NCI-H526 (cell line): ENCODE results near the gene SEMA6A.

Experiments
- DNase-seq, 2 experiments: peaks; one replicate each; lab custom pipeline; 2025; lab: John Stamatoyannopoulos, UW

Gene SEMA6A

GRCh38 chr5:116574367-116575325 lies at the start of gene SEMA6A:
TSS of gene SEMA6A (minus strand) at chr5:116574823. CDS start at chr5:116504944, 69,879 bp downstream.
- peak; percentile 48 to 83 for DNase-seq

- DNase-seq, result no peak
These were observed 47.9 kb upstream of the SEMA6A start for GRCh38 chr5:116622375-116623050.

DNA sequence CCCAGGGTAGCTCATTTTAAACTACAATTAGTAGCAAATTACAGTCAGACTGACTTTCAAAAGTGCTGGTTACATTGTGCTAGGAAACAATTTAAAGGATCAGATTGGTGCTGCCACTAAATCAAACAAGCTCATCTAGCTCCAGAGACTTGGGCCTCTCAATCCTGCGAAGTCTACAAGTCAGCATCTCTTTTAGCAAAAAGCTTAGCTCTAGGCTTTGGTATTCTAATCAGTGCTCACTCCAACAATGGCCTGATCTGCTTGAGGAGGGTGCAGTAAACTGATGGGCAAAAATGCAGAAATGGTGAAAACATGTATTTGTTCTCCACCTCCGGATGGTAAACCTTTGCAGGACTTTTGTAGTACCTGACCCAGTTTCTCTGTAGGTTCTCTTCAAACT lies 47.0 kb upstream of the SEMA6A start:
- DNase-seq, result no peak

GRCh38 chr5:116616876-116617275 lies 42.3 kb upstream of the SEMA6A start:
- DNase-seq, result no peak

DNA sequence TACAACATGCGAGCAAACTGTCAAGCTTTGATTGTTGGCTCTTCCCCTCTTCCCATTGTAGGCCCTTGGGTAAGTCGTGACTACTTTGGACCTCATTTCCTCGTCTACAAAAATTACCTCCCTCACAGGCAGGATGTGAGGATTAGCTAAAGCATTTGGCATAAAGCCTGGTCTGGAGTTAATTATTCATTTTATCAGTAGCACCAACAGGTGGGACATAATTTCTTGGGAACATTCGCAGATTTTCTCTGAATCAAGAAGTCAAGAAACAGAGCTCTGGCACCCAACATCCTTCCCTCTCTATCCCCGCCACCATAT lies 39.9 kb upstream of the SEMA6A start:
- DNase-seq, result no peak

- no peak for DNase-seq
These were observed 38.8 kb upstream of the SEMA6A start for GRCh38 chr5:116613445-116613844.

- no peak for DNase-seq
These were observed 37.8 kb upstream of the SEMA6A start for GRCh38 chr5:116612431-116612830.

GRCh38 chr5:116605310-116606070 lies 30.9 kb upstream of the SEMA6A start:
- DNase-seq, result no peak

- no peak for DNase-seq
These were observed 30.2 kb upstream of the SEMA6A start for GRCh38 chr5:116604805-116605204.

GRCh38 chr5:116600876-116601275 lies 26.3 kb upstream of the SEMA6A start:
- no peak for DNase-seq

DNA sequence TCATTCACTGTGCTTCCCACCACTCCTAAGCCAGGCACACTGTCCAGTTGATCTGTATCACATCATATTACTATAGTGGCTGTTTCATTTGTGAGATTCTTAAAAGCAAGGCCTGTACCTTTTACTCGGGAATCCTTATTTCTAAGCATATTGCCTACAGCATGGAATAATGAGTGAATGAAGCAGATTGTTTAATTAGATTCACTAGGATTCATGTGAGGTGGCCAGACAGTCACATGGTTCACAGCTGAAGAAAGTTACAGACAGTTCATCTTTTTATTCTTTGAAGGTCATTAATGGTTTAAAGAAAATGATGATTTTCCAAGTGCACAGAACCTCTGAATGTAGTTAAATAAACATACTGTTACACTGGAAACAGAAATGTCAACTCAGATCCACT lies 24.3 kb upstream of the SEMA6A start:
- DNase-seq, result no peak

DNA sequence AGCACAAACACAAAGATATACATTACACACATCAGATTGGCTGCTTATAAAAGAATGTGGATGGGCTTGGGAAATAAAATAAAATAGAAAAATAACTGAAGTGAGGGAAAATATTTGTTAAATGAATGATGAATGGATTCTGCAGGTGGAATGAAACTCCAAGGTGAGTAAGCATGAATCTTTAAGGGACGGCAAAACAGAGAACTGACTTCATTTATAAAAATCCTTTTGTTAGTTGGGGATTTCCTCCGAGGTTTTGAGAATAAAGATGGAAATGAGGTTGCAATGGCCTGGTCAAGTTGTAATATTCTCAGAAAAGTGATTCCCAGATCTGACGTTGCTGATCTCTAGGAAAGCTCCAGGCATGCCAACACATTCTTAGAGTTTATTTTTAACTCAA lies 20.9 kb upstream of the SEMA6A start:
- DNase-seq, result no peak

DNA sequence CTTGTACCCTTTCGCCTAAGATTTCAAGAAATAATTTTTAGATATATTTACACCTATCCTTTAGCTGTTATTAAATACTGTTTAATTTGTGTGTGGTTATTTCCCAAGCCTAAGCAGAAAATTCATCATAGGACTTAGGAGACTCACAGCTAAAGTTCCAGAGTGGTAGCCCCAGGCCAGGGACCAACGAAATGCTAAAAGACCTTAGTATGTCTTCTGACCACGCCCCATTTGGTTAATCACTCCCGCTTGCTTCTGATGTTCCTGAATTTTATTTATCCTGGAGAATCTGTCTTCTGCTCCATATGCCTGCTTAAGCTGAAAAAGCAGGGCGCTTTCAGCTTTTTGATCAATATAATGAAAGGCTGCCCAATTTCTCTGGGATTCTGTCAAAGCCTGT lies 18.7 kb upstream of the SEMA6A start:
- DNase-seq, result no peak

GRCh38 chr5:116585227-116585626 lies 10.6 kb upstream of the SEMA6A start:
- no peak for DNase-seq

DNA sequence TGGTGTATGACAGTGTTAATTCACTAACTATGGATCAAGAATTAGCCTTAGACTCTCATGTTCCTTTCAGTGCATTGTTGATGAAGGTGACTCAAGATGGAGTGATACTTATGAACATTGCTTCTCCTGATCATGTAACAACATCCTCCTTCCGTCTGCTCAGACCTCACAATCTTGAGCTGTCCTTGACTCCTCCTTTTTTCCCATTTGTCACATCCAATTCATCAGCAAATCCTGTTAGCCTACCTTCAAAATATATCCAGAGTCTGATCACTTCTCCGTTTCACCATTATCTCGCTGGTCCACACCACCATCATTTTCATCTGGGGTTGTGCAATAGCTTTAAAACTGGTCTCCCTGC lies 9.2 kb upstream of the SEMA6A start:
- no peak for DNase-seq

GRCh38 chr5:116583085-116583861 lies 8.7 kb upstream of the SEMA6A start:
- DNase-seq, result no peak

- no peak for DNase-seq
These were observed 7.3 kb upstream of the SEMA6A start for GRCh38 chr5:116581910-116582309.

DNA sequence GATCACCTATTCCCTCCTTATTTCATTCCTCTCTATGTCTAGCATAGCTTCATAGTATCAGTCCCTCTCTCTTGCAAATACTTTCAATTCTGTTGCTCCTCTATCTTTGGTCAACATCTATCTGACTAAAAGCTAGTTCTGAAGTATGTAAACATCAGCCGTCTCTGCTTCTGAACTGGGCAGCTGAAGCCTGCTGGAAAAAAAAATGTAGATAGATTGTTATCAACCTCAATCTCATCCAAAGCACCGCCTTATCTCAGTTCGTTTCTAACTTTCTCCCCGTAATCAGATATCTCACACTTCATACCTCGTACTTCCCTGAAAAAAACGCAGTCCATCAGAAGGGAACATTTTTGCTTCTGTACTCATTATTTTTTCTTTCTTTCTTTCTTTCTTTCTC lies 4.5 kb upstream of the SEMA6A start:
- DNase-seq, result no peak

GRCh38 chr5:116578676-116579075 lies 4.1 kb upstream of the SEMA6A start:
- DNase-seq, result no peak

DNA sequence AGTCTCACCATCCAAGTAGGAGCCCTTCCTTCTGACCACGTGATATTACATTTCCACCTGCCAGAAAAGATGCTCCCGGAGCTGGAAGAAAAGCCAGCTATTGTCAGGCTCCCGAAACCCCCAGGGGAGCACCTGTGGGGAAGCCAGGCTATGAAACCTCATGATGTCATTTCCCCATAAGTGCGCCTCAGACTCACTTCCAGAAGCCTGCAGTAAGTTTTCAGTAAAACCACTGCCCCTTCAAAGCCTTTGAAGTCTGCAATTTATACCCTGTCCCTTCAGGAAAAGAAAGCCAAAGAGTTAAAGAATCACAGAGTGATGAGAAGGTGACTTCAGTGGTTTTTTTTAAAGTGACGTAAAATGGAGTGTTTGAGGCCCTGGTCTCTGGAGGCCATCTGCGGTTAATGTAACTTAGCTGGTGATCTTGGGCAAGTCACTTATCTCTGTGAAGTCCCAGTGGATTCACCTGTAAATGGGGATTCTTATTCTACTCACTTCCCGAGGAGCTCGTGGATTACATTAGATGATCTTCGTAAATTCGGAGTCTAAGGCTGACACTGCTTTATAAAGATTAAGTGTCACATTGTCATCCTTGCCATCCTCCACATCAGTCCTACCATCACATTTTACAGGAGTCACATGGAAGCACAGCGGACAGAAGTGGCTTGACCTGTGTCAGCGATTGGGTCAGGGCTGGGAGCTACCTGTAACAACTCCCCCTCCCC lies 2.6 kb upstream of the SEMA6A start:
- DNase-seq, result peak in 1 of 2 experiments; percentile 5

- DNase-seq, result peak in 1 of 2 experiments; percentile 57
These were observed 1.6 kb upstream of the SEMA6A start for GRCh38 chr5:116576053-116576713.
